OCI-LY7 (cell line): ENCODE data around the gene MAPT. TPM values are rescaled to one million over a fixed set of nuclear protein-coding genes. Genes with fewer than 3 reads are reported as not detected.

ENCODE experiments used
- BruUV-seq: library from RNA; stranded (reverse); fragments of 400-500 nt; replicated peaks from 2 replicates; lab custom pipeline; 2021; lab: Mats Ljungman, UMichigan
- CTCF ChIA-PET: fragments of 300-600 bp; sonication (Branson Sonifier 250); formaldehyde crosslinking; loops from one replicate; lab custom pipeline; 2022; ENCODE audit warnings: antibody characterized with exemption; ENCODE audit not compliant: unreplicated experiment; lab: Charles Lee
- POLR2A ChIA-PET: fragments of 300-600 bp; sonication (Branson Sonifier 250); formaldehyde crosslinking; loops from one replicate; lab custom pipeline; 2022; ENCODE audit warnings: antibody characterized with exemption; lab: Charles Lee
- DNase-seq: peaks from one replicate; pipeline ENCODE4 v3.0.0-alpha.2; 2015; ENCODE audit warnings: low spot score
- H2AFZ ChIP-seq: fragments of 200-600 bp; sonication (generic), shearing (Covaris generic); 2 replicates; pipeline ENCODE4 v1.6.1; 2014; ENCODE audit warnings: mild to moderate bottlenecking, antibody characterized with exemption, low read length, moderate library complexity
- H3K27ac ChIP-seq: fragments of 200-600 bp; sonication (generic); 2 replicates; pipeline ENCODE4 v1.5.1; 2014; ENCODE audit warnings: mixed run types, low read depth, mild to moderate bottlenecking, moderate library complexity, low read length, inconsistent platforms; ENCODE audit not compliant: poor library complexity, severe bottlenecking
- H3K36me3 ChIP-seq: fragments of 200-600 bp; sonication (generic); 2 replicates; pipeline ENCODE4 v1.6.1; 2014; ENCODE audit warnings: mild to moderate bottlenecking, antibody characterized with exemption, low read length, moderate library complexity, mixed read lengths; ENCODE audit not compliant: insufficient read depth
- H3K4me1 ChIP-seq: fragments of 200-600 bp; sonication (generic); 2 replicates; pipeline ENCODE4 v1.5.1; 2014; ENCODE audit warnings: mild to moderate bottlenecking, low read length; ENCODE audit not compliant: insufficient read depth, poor library complexity, severe bottlenecking
- H3K4me2 ChIP-seq: fragments of 200-600 bp; sonication (generic); 2 replicates; pipeline ENCODE4 v1.6.1; 2014; ENCODE audit warnings: mild to moderate bottlenecking, low read length
- H3K4me3 ChIP-seq: fragments of 200-600 bp; sonication (generic); 2 replicates; pipeline ENCODE4 v1.5.1; 2014; ENCODE audit warnings: mild to moderate bottlenecking, low read depth, low read length; ENCODE audit not compliant: poor library complexity, severe bottlenecking
- H3K79me2 ChIP-seq: fragments of 200-600 bp; sonication (generic); 2 replicates; pipeline ENCODE4 v1.6.1; 2016; ENCODE audit warnings: low read depth, mild to moderate bottlenecking, low read length, moderate library complexity, mixed read lengths; ENCODE audit not compliant: insufficient read depth
- H3K9me2 ChIP-seq: fragments of 200-600 bp; sonication (generic); 2 replicates; pipeline ENCODE4 v1.6.1; 2016; ENCODE audit warnings: mild to moderate bottlenecking, low read length, mixed read lengths; ENCODE audit not compliant: insufficient read depth
- H3K9me3 ChIP-seq: fragments of 200-600 bp; sonication (generic); 2 replicates; pipeline ENCODE4 v1.6.1; 2014; ENCODE audit warnings: mild to moderate bottlenecking, mixed run types, low read length, mixed read lengths
- H4K20me1 ChIP-seq: fragments of 200-600 bp; sonication (generic); 2 replicates; pipeline ENCODE4 v1.6.1; 2014; ENCODE audit warnings: mild to moderate bottlenecking, antibody characterized with exemption, low read length, moderate library complexity, mixed read lengths; ENCODE audit not compliant: insufficient read depth
- EZH2phosphoT487 ChIP-seq: fragments of 200-600 bp; sonication (generic); IDR thresholded peaks from 2 replicates; pipeline ENCODE4 v1.6.1; 2018; ENCODE audit warnings: low read depth, borderline replicate concordance, mild to moderate bottlenecking, mixed run types, antibody characterized with exemption, low read length, moderate library complexity, mixed read lengths
- intact Hi-C: fragments of 100-400 bp; cut with micrococcal nuclease; formaldehyde crosslinking; loops from one replicate; pipeline ENCODE4 v1.10.0; 2022; ENCODE audit not compliant: unreplicated experiment
- total RNA-seq, 2 experiments: library from RNA; depleted of rRNA in 1 of 2; stranded (reverse); fragments of >200 nt in 1 of 2; shearing (Covaris generic) in 1 of 2; gene quantifications; 2 replicates each; pipeline ENCODE4 v1.2.3, GENCODE V29; 2014 to 2022
- TF ChIP-seq, protein P1 (sequence below): fragments of 200-600 bp; sonication (generic); conservative IDR thresholded peaks from 2 replicates; pipeline ENCODE4 v1.5.1; 2014; ENCODE audit warnings: mild to moderate bottlenecking, antibody characterized with exemption, low read length, moderate library complexity, mixed read lengths

The MAPT gene
- total RNA-seq, 2 experiments from 2014 or later: 0.44 TPM; not detected in 1

DNA sequence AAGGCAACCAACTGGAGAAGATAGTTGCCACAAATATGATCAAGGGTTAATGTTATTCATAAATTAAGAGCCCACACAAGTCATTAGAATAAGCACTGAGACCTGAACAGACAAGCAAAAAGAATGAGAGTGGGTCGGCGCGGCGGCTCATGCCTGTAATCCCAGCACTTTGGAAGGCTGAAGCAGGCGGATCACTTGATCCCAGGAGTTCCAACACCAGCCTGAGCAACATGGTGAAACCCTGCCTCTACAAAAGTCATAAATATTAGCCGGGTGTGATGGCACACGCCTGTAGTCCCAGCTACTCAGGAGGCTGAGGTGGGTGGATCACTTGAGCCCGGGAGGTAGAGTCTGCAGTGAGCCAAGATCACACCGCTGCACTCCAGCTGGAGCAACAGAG, 64.0 kb downstream of the MAPT start:
- Histone ChIP-seq H3K4me2 (no peak overlapping the region), H3K27ac (no peak overlapping the region), H3K9me2 (no peaks in the 10 kb centered on the region), H2AFZ (no peak overlapping the region), H3K36me3 (no peaks in the 10 kb centered on the region), H3K9me3 (no peaks in the 10 kb centered on the region), H3K4me3 (no peak overlapping the region), H3K79me2 (no peaks in the 10 kb centered on the region), H3K4me1 (no peaks in the 10 kb centered on the region), H4K20me1 (no peaks in the 10 kb centered on the region)
- BruUV-seq: no TSS peak
- POLR2A ChIA-PET: no interaction called here
- no peak for DNase-seq
- CTCF ChIA-PET: no interaction called here
- TF ChIP-seq, protein P1, sequence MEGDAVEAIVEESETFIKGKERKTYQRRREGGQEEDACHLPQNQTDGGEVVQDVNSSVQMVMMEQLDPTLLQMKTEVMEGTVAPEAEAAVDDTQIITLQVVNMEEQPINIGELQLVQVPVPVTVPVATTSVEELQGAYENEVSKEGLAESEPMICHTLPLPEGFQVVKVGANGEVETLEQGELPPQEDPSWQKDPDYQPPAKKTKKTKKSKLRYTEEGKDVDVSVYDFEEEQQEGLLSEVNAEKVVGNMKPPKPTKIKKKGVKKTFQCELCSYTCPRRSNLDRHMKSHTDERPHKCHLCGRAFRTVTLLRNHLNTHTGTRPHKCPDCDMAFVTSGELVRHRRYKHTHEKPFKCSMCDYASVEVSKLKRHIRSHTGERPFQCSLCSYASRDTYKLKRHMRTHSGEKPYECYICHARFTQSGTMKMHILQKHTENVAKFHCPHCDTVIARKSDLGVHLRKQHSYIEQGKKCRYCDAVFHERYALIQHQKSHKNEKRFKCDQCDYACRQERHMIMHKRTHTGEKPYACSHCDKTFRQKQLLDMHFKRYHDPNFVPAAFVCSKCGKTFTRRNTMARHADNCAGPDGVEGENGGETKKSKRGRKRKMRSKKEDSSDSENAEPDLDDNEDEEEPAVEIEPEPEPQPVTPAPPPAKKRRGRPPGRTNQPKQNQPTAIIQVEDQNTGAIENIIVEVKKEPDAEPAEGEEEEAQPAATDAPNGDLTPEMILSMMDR: no peak
- TF ChIP-seq EZH2phosphoT487: no peak
- intact Hi-C loops: no loop called here

DNA sequence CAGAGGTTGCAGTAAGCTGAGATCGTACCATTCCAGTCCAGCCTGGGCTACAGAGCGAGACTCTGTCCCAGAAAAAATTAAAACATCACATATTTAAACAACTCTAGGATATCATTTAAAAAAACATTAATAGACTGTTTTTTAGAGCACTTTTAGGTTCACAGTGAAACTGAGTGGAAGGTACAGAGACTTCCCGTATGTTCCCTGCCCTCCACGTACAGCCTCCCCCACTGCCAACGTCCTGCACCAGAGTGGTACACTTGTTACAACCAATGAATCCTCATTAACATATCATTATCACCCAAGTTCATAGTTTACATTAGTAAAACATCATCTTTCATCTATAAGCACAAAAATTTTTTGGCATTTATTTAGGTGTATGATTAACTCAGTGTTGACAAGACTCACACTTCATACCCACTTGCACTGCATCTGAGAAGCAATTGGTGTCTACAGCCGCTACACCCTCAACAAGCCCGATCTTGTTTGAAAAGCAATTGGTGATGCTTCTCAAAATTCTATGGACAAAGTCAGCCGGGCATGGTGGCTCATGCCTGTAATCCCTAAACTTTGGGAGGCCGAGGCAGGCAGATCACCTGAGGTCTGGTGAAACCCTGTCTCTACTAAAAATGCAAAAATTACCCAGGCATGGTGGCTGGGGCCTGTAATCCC, 64.8 kb downstream of the MAPT start:
- POLR2A ChIA-PET: no interaction called here
- no peak overlapping the region for H2AFZ ChIP-seq
- no peaks in the 10 kb centered on the region for H4K20me1 ChIP-seq
- TF ChIP-seq EZH2phosphoT487: no peak
- TF ChIP-seq, protein P1: no peak
- H3K27ac ChIP-seq: no peak overlapping the region
- H3K9me2 ChIP-seq: no peaks in the 10 kb centered on the region
- no peaks in the 10 kb centered on the region for H3K9me3 ChIP-seq
- no peak for DNase-seq
- intact Hi-C loops: no loop called here
- no peak overlapping the region for H3K4me2 ChIP-seq
- H3K4me3 ChIP-seq: no peak overlapping the region
- no peaks in the 10 kb centered on the region for H3K79me2 ChIP-seq
- CTCF ChIA-PET: no interaction called here
- H3K36me3 ChIP-seq: no peaks in the 10 kb centered on the region
- no TSS peak for BruUV-seq
- no peaks in the 10 kb centered on the region for H3K4me1 ChIP-seq

DNA sequence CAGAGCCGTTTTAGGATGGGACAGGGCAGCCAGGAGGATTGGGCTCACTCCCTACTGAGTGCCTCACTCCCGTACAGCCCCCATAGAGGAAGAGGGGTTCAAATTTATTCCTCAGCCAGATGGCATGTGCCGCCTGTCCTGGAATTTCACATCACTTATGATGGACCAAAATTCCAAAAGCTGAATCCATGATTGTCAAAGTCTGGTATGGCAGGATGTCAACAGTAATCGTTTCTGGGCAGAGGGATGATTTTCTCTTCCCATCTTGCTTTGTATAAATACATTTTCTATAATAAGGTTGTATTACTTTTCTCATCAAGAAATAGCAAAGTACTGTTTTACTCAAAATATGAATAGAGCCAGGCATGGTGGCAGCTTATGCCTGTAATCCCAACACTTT, 66.0 kb downstream of the MAPT start:
- intact Hi-C loops: no loop called here
- no peak for DNase-seq
- no peaks in the 10 kb centered on the region for H4K20me1 ChIP-seq
- no peaks in the 10 kb centered on the region for H3K36me3 ChIP-seq
- TF ChIP-seq, protein P1: no peak
- TF ChIP-seq EZH2phosphoT487: no peak
- H2AFZ ChIP-seq: no peak overlapping the region
- no TSS peak for BruUV-seq
- no peak overlapping the region for H3K4me3 ChIP-seq
- no peak overlapping the region for H3K4me2 ChIP-seq
- ChIA-PET CTCF (no interaction called here), POLR2A (interaction anchor here (1.1 kb wide), 1 partner anchor 17 kb away, joined by 5 read pairs; no protein-coding TSS in a partner anchor)
- H3K9me3 ChIP-seq: no peaks in the 10 kb centered on the region
- no peaks in the 10 kb centered on the region for H3K79me2 ChIP-seq
- no peaks in the 10 kb centered on the region for H3K4me1 ChIP-seq
- no peaks in the 10 kb centered on the region for H3K9me2 ChIP-seq
- no peak overlapping the region for H3K27ac ChIP-seq
